ENCODE measurements around the gene DAP.

DAP gene

DNA sequence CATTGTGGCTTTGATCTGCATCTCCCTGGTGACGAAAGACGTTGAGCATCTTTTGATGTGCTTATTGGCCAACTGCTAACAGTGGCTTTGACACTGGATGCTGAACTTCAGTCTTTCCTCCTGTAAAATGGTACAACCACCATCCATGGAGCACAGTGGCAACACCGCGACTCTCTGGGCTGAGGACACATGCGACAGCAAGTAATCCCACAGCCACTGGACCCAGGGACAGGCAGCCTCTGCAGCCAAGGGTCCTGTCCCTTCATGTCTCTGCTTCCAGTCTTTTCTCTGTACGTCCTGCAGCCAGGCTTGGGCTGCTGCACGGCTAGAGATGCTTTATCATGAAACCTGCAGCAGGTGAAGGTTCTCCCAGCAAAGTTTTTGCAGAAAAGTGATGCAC, 83.5 kb downstream of the DAP start:
- Histone ChIP-seq H3K27me3 (ENCODE audit: insufficient read depth, low read length, poor library complexity) (no peaks in the 10 kb centered on the region), H3K4me1 (ENCODE audit: control insufficient read depth, low read depth, low read length) (no peaks in the 10 kb centered on the region), H3K79me1 (ENCODE audit: low read length) (no peaks in the 10 kb centered on the region), H2BK120ac (ENCODE audit: low read depth, low read length) (no peak overlapping the region), H3K4me3 (ENCODE audit: low read length) (no peak overlapping the region), H3K23ac (ENCODE audit: low read length) (no peak overlapping the region), H3K18ac (ENCODE audit: low read length) (no peak overlapping the region), H3K56ac (ENCODE audit: low read length) (no peak overlapping the region), H4K5ac (ENCODE audit: low read length) (no peak overlapping the region), H2BK5ac (ENCODE audit: low read length) (no peak overlapping the region), H3K27ac (ENCODE audit: low read depth, low read length) (no peak overlapping the region), H3K79me2 (ENCODE audit: control insufficient read depth, insufficient read depth, low read length) (no peaks in the 10 kb centered on the region), H2AK5ac (ENCODE audit: low read length) (no peak overlapping the region), H4K8ac (ENCODE audit: low read depth, low read length) (no peak overlapping the region), H2BK15ac (replicated peaks; ENCODE audit: low read depth) (no peak overlapping the region), H3K4ac (ENCODE audit: low read depth, low read length) (no peak overlapping the region), H3K9ac (ENCODE audit: low read length) (no peak overlapping the region), H3K36me3 (ENCODE audit: control insufficient read depth, insufficient read depth, low read length) (peaks cover 5% of the 10 kb centered on the region), H3K4me2 (ENCODE audit: low read length) (no peak overlapping the region)
- no CpG with 5 or more reads among the region's 7 CpGs for WGBS (ENCODE audit: extremely low coverage, insufficient coverage, low lambda C conversion rate)
- no peak for DNase-seq

DNA sequence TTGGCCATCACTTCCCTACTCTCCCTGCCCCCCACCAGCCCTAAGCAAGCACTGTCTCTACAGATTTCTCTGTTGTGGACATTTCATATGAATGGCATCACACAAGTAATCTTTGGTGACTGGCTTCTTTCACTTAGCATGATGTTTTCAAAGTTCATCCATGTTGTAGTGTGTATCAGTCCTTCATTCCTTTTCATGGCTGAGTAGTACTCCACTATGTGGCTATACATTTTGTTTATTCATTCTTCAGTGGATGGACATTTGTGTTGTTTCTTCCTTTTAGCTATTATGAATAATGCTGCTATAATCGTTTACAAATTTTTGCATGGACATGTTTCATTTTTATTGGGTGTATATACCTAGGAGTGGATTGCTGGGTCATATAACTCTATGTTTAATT, 84.1 kb downstream of the DAP start:
- no peak overlapping the region for H2AK5ac ChIP-seq (ENCODE audit: low read length)
- no peak overlapping the region for H3K18ac ChIP-seq (ENCODE audit: low read length)
- no peak overlapping the region for H2BK5ac ChIP-seq (ENCODE audit: low read length)
- no peak for DNase-seq
- no peak overlapping the region for H2BK15ac ChIP-seq (replicated peaks; ENCODE audit: low read depth)
- H3K79me1 ChIP-seq (ENCODE audit: low read length), result no peaks in the 10 kb centered on the region
- H3K79me2 ChIP-seq (ENCODE audit: control insufficient read depth, insufficient read depth, low read length), result no peaks in the 10 kb centered on the region
- WGBS (ENCODE audit: extremely low coverage, insufficient coverage, low lambda C conversion rate), result no CpG with 5 or more reads among the region's 1 CpG
- no peak overlapping the region for H3K27ac ChIP-seq (ENCODE audit: low read depth, low read length)
- H2BK120ac ChIP-seq (ENCODE audit: low read depth, low read length), result no peak overlapping the region
- H3K4me2 ChIP-seq (ENCODE audit: low read length), result no peak overlapping the region
- no peak overlapping the region for H3K4ac ChIP-seq (ENCODE audit: low read depth, low read length)
- no peak overlapping the region for H3K56ac ChIP-seq (ENCODE audit: low read length)
- no peak overlapping the region for H3K23ac ChIP-seq (ENCODE audit: low read length)
- no peak overlapping the region for H3K9ac ChIP-seq (ENCODE audit: low read length)
- peaks cover 5% of the 10 kb centered on the region for H3K36me3 ChIP-seq (ENCODE audit: control insufficient read depth, insufficient read depth, low read length)
- H3K4me1 ChIP-seq (ENCODE audit: control insufficient read depth, low read depth, low read length), result no peaks in the 10 kb centered on the region
- no peak overlapping the region for H4K5ac ChIP-seq (ENCODE audit: low read length)
- H4K8ac ChIP-seq (ENCODE audit: low read depth, low read length), result no peak overlapping the region
- no peak overlapping the region for H3K4me3 ChIP-seq (ENCODE audit: low read length)
- no peaks in the 10 kb centered on the region for H3K27me3 ChIP-seq (ENCODE audit: insufficient read depth, low read length, poor library complexity)

DNA sequence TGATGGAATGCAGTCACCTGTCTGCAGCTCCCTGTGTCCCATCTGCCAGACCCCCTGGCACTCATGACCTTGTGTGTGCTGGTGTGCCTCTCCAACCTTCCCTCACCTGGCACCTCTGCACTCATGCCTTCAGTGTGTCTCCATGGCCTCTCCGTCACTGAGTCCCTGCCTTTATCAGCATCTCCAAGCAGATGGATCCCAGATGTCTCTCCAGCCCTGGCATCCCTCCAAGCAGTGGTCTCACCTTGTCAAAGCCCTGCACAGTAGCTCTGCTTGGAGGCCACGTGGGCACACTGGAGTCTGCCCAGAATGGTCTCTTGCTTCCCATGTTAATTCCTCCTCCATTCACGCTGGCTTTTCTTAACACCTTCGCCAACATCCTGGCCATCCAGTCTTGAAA, 84.8 kb downstream of the DAP start:
- no peak overlapping the region for H2BK120ac ChIP-seq (ENCODE audit: low read depth, low read length)
- H3K9ac ChIP-seq (ENCODE audit: low read length), result no peak overlapping the region
- no peak overlapping the region for H3K23ac ChIP-seq (ENCODE audit: low read length)
- H3K4me2 ChIP-seq (ENCODE audit: low read length), result no peak overlapping the region
- H2BK15ac ChIP-seq (replicated peaks; ENCODE audit: low read depth), result no peak overlapping the region
- no peaks in the 10 kb centered on the region for H3K79me1 ChIP-seq (ENCODE audit: low read length)
- no peak overlapping the region for H2AK5ac ChIP-seq (ENCODE audit: low read length)
- peaks cover 5% of the 10 kb centered on the region for H3K36me3 ChIP-seq (ENCODE audit: control insufficient read depth, insufficient read depth, low read length)
- H3K4me3 ChIP-seq (ENCODE audit: low read length), result no peak overlapping the region
- DNase-seq, result no peak
- no peak overlapping the region for H3K18ac ChIP-seq (ENCODE audit: low read length)
- no peak overlapping the region for H3K4ac ChIP-seq (ENCODE audit: low read depth, low read length)
- H3K4me1 ChIP-seq (ENCODE audit: control insufficient read depth, low read depth, low read length), result no peaks in the 10 kb centered on the region
- H4K8ac ChIP-seq (ENCODE audit: low read depth, low read length), result no peak overlapping the region
- H3K56ac ChIP-seq (ENCODE audit: low read length), result no peak overlapping the region
- H2BK5ac ChIP-seq (ENCODE audit: low read length), result no peak overlapping the region
- no CpG with 5 or more reads among the region's 4 CpGs for WGBS (ENCODE audit: extremely low coverage, insufficient coverage, low lambda C conversion rate)
- H3K79me2 ChIP-seq (ENCODE audit: control insufficient read depth, insufficient read depth, low read length), result no peaks in the 10 kb centered on the region
- H3K27ac ChIP-seq (ENCODE audit: low read depth, low read length), result no peak overlapping the region
- H4K5ac ChIP-seq (ENCODE audit: low read length), result no peak overlapping the region
- no peaks in the 10 kb centered on the region for H3K27me3 ChIP-seq (ENCODE audit: insufficient read depth, low read length, poor library complexity)

DNA sequence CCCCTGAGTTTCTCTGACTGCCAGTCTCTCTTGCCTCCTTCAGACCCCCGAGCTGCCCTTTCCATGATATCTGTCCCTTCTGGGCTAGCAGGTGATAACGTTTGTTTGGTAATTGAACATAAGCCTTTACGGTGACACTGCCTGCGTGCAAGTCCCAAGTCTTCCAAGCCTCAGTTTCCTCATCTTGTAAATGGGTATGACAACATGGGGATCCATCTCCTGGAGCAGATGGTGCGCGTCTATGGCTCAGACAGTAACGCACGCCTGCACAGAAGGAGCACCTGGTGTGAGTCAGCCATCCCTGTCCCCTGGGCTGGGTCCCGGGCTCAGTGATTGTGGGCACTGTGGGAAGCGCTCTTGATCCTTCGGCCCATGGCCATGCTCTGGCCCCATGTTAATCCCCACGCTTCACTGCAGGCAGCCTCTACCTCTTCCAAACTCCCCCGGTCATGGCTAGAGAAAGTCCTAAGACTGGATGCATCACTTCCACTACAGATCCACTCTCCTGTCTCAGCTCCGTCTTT, 85.8 kb downstream of the DAP start:
- no peak overlapping the region for H3K23ac ChIP-seq (ENCODE audit: low read length)
- H3K4me2 ChIP-seq (ENCODE audit: low read length), result no peak overlapping the region
- no peaks in the 10 kb centered on the region for H3K79me2 ChIP-seq (ENCODE audit: control insufficient read depth, insufficient read depth, low read length)
- no peak overlapping the region for H3K9ac ChIP-seq (ENCODE audit: low read length)
- H3K18ac ChIP-seq (ENCODE audit: low read length), result no peak overlapping the region
- H3K56ac ChIP-seq (ENCODE audit: low read length), result no peak overlapping the region
- peaks cover 5% of the 10 kb centered on the region for H3K36me3 ChIP-seq (ENCODE audit: control insufficient read depth, insufficient read depth, low read length)
- no peak overlapping the region for H2BK120ac ChIP-seq (ENCODE audit: low read depth, low read length)
- no peaks in the 10 kb centered on the region for H3K4me1 ChIP-seq (ENCODE audit: control insufficient read depth, low read depth, low read length)
- H4K5ac ChIP-seq (ENCODE audit: low read length), result no peak overlapping the region
- no peak overlapping the region for H2AK5ac ChIP-seq (ENCODE audit: low read length)
- H4K8ac ChIP-seq (ENCODE audit: low read depth, low read length), result no peak overlapping the region
- no CpG with 5 or more reads among the region's 14 CpGs for WGBS (ENCODE audit: extremely low coverage, insufficient coverage, low lambda C conversion rate)
- no peak for DNase-seq
- no peak overlapping the region for H3K27ac ChIP-seq (ENCODE audit: low read depth, low read length)
- no peaks in the 10 kb centered on the region for H3K79me1 ChIP-seq (ENCODE audit: low read length)
- no peak overlapping the region for H3K4me3 ChIP-seq (ENCODE audit: low read length)
- no peaks in the 10 kb centered on the region for H3K27me3 ChIP-seq (ENCODE audit: insufficient read depth, low read length, poor library complexity)
- no peak overlapping the region for H3K4ac ChIP-seq (ENCODE audit: low read depth, low read length)
- no peak overlapping the region for H2BK5ac ChIP-seq (ENCODE audit: low read length)
- no peak overlapping the region for H2BK15ac ChIP-seq (replicated peaks; ENCODE audit: low read depth)

DNA sequence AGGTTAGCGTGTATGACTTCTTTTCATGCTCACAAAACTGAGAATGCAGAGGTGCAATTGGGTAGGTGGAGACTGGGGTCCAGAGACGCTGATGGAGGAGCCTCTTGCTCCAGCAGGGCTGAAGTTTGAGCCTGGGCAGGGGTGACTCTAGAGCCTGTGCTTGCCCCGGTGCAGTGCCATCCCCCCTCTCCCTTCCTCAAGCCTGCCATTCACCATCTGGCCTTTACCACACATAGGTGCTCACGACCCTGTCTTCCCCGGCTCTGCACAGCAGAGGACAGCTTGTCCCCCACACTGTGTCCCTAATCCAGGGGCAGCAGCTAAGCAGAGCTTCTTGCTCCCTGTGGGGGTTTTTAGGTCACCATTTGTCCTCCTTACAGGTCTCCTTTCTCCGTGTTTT, 86.5 kb downstream of the DAP start:
- no peak overlapping the region for H3K23ac ChIP-seq (ENCODE audit: low read length)
- no peak overlapping the region for H2BK120ac ChIP-seq (ENCODE audit: low read depth, low read length)
- H3K36me3 ChIP-seq (ENCODE audit: control insufficient read depth, insufficient read depth, low read length), result peaks cover 2% of the 10 kb centered on the region
- H3K27ac ChIP-seq (ENCODE audit: low read depth, low read length), result no peak overlapping the region
- no peaks in the 10 kb centered on the region for H3K79me1 ChIP-seq (ENCODE audit: low read length)
- H3K4me3 ChIP-seq (ENCODE audit: low read length), result no peak overlapping the region
- H4K5ac ChIP-seq (ENCODE audit: low read length), result no peak overlapping the region
- no peak overlapping the region for H3K18ac ChIP-seq (ENCODE audit: low read length)
- no peak overlapping the region for H3K4me2 ChIP-seq (ENCODE audit: low read length)
- H3K79me2 ChIP-seq (ENCODE audit: control insufficient read depth, insufficient read depth, low read length), result no peaks in the 10 kb centered on the region
- H2BK5ac ChIP-seq (ENCODE audit: low read length), result no peak overlapping the region
- H3K4ac ChIP-seq (ENCODE audit: low read depth, low read length), result no peak overlapping the region
- no peak overlapping the region for H2AK5ac ChIP-seq (ENCODE audit: low read length)
- no peak for DNase-seq
- H3K56ac ChIP-seq (ENCODE audit: low read length), result no peak overlapping the region
- no peak overlapping the region for H2BK15ac ChIP-seq (replicated peaks; ENCODE audit: low read depth)
- no CpG with 5 or more reads among the region's 6 CpGs for WGBS (ENCODE audit: extremely low coverage, insufficient coverage, low lambda C conversion rate)
- H3K9ac ChIP-seq (ENCODE audit: low read length), result no peak overlapping the region
- no peaks in the 10 kb centered on the region for H3K27me3 ChIP-seq (ENCODE audit: insufficient read depth, low read length, poor library complexity)
- H4K8ac ChIP-seq (ENCODE audit: low read depth, low read length), result no peak overlapping the region
- no peaks in the 10 kb centered on the region for H3K4me1 ChIP-seq (ENCODE audit: control insufficient read depth, low read depth, low read length)

DNA sequence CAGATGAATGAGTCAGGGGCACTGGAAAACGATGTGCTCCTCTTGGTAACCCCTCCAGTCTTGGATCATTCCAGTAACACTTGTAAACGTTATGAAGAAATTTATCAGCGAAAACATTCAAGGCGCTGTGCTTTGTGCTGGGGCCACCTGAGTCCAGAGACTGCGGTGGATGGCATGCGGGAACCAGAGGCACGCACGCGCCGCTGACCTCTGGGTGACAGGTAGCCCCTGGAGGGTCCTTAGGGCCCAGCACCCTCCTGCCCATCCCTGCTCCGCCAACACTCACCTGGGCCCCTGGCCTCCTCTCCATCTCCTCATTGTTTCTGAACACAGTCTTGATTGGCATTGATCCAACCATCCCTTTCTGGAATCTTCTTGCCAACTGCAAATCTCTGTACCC, 86.9 kb downstream of the DAP start:
- Histone ChIP-seq H4K5ac (ENCODE audit: low read length) (no peak overlapping the region), H3K27me3 (ENCODE audit: insufficient read depth, low read length, poor library complexity) (no peaks in the 10 kb centered on the region), H3K23ac (ENCODE audit: low read length) (no peak overlapping the region), H2AK5ac (ENCODE audit: low read length) (no peak overlapping the region), H3K4me3 (ENCODE audit: low read length) (no peak overlapping the region), H3K4me2 (ENCODE audit: low read length) (no peak overlapping the region), H2BK120ac (ENCODE audit: low read depth, low read length) (no peak overlapping the region), H2BK15ac (replicated peaks; ENCODE audit: low read depth) (no peak overlapping the region), H3K79me2 (ENCODE audit: control insufficient read depth, insufficient read depth, low read length) (no peaks in the 10 kb centered on the region), H4K8ac (ENCODE audit: low read depth, low read length) (no peak overlapping the region), H3K4ac (ENCODE audit: low read depth, low read length) (no peak overlapping the region), H3K56ac (ENCODE audit: low read length) (no peak overlapping the region), H3K4me1 (ENCODE audit: control insufficient read depth, low read depth, low read length) (no peaks in the 10 kb centered on the region), H3K18ac (ENCODE audit: low read length) (no peak overlapping the region), H3K79me1 (ENCODE audit: low read length) (no peaks in the 10 kb centered on the region), H3K27ac (ENCODE audit: low read depth, low read length) (no peak overlapping the region), H3K36me3 (ENCODE audit: control insufficient read depth, insufficient read depth, low read length) (peaks cover 2% of the 10 kb centered on the region), H3K9ac (ENCODE audit: low read length) (no peak overlapping the region), H2BK5ac (ENCODE audit: low read length) (no peak overlapping the region)
- no peak for DNase-seq
- no CpG with 5 or more reads among the region's 11 CpGs for WGBS (ENCODE audit: extremely low coverage, insufficient coverage, low lambda C conversion rate)

Measured in mesendoderm (in vitro differentiated cells).